ENCODE measurements around the gene NPSR1.

Gene NPSR1

DNA sequence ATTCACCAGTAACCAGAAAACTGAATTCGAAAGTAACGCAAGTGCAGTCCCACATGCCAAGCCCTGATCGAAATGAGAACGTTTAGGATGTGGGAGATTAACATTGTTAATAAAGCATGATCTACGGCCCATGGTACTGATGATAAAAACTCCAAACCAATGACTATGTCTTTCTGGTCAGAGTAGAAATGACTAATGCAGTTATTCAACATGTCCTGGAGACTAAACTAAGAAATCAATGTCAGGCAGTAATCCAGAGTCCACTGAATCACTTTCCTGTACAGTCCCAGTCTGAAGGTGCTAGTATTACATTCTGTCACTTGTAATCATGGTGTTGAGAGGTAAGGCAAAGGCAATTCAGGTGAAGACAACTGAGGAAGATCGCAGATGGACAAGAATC lies 14.4 kb downstream of the NPSR1 start:
- ATAC-seq: peak; percentile 80
- TF ChIP-seq, protein P1, sequence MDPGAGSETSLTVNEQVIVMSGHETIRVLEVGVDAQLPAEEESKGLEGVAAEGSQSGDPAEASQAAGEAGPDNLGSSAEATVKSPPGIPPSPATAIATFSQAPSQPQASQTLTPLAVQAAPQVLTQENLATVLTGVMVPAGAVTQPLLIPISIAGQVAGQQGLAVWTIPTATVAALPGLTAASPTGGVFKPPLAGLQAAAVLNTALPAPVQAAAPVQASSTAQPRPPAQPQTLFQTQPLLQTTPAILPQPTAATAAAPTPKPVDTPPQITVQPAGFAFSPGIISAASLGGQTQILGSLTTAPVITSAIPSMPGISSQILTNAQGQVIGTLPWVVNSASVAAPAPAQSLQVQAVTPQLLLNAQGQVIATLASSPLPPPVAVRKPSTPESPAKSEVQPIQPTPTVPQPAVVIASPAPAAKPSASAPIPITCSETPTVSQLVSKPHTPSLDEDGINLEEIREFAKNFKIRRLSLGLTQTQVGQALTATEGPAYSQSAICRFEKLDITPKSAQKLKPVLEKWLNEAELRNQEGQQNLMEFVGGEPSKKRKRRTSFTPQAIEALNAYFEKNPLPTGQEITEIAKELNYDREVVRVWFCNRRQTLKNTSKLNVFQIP (CRISPR knock-in tag; IDR thresholded peaks at IDR 0.05; ENCODE audit: borderline replicate concordance, low read depth): no peak
- TF ChIP-seq, protein P2, sequence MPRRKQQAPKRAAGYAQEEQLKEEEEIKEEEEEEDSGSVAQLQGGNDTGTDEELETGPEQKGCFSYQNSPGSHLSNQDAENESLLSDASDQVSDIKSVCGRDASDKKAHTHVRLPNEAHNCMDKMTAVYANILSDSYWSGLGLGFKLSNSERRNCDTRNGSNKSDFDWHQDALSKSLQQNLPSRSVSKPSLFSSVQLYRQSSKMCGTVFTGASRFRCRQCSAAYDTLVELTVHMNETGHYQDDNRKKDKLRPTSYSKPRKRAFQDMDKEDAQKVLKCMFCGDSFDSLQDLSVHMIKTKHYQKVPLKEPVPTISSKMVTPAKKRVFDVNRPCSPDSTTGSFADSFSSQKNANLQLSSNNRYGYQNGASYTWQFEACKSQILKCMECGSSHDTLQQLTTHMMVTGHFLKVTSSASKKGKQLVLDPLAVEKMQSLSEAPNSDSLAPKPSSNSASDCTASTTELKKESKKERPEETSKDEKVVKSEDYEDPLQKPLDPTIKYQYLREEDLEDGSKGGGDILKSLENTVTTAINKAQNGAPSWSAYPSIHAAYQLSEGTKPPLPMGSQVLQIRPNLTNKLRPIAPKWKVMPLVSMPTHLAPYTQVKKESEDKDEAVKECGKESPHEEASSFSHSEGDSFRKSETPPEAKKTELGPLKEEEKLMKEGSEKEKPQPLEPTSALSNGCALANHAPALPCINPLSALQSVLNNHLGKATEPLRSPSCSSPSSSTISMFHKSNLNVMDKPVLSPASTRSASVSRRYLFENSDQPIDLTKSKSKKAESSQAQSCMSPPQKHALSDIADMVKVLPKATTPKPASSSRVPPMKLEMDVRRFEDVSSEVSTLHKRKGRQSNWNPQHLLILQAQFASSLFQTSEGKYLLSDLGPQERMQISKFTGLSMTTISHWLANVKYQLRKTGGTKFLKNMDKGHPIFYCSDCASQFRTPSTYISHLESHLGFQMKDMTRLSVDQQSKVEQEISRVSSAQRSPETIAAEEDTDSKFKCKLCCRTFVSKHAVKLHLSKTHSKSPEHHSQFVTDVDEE (CRISPR knock-in tag; IDR thresholded peaks at IDR 0.05): no peak
- TF ChIP-seq GLIS3 (CRISPR knock-in tag; IDR thresholded peaks at IDR 0.05): no peak
- TF ChIP-seq TCF4 (CRISPR knock-in tag; IDR thresholded peaks at IDR 0.05; ENCODE audit: borderline replicate concordance): no peak
- TF ChIP-seq, protein P3, sequence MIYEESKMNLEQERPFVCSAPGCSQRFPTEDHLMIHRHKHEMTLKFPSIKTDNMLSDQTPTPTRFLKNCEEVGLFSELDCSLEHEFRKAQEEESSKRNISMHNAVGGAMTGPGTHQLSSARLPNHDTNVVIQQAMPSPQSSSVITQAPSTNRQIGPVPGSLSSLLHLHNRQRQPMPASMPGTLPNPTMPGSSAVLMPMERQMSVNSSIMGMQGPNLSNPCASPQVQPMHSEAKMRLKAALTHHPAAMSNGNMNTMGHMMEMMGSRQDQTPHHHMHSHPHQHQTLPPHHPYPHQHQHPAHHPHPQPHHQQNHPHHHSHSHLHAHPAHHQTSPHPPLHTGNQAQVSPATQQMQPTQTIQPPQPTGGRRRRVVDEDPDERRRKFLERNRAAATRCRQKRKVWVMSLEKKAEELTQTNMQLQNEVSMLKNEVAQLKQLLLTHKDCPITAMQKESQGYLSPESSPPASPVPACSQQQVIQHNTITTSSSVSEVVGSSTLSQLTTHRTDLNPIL (CRISPR knock-in tag; IDR thresholded peaks at IDR 0.05; ENCODE audit: low read depth): no peak
- no peak for TF ChIP-seq PPARA (CRISPR knock-in tag; IDR thresholded peaks at IDR 0.05; ENCODE audit: borderline replicate concordance)
- TF ChIP-seq SNAI2 (CRISPR knock-in tag; IDR thresholded peaks at IDR 0.05): no peak
- TF ChIP-seq ZFP30 (CRISPR knock-in tag; IDR thresholded peaks at IDR 0.05): no peak
- no peak for TF ChIP-seq RARB (CRISPR knock-in tag; IDR thresholded peaks at IDR 0.05)
- no peak for TF ChIP-seq ESRRG (CRISPR knock-in tag; IDR thresholded peaks at IDR 0.05)
- no peak for TF ChIP-seq CSDC2 (CRISPR knock-in tag; IDR thresholded peaks at IDR 0.05)
- TF ChIP-seq ARNTL (CRISPR knock-in tag; IDR thresholded peaks at IDR 0.05; ENCODE audit: borderline replicate concordance, low read depth): no peak
- no peak for TF ChIP-seq ISL1 (CRISPR knock-in tag; IDR thresholded peaks at IDR 0.05)
- TF ChIP-seq OSR1 (CRISPR knock-in tag; IDR thresholded peaks at IDR 0.05): no peak

DNA sequence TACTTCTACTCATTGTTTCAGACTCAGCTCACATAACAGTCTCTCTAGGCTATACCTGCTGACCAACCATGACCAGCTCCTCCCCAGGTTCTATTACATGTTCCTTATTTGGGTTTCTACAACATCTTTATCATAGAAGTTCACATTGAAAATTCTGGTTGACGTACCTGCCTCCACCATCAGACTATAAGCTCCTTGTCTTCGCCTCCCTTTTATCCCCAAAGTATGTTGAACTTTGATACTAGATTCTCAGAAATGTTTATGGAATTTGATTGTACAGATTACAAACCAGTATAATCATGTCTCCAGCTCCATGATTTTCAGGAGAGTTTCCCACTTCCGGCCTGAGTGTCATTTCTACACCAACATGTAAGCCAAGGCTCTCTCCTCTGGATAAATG lies 15.0 kb downstream of the NPSR1 start:
- ATAC-seq: no peak
- TF ChIP-seq ZFP3 (CRISPR knock-in tag; IDR thresholded peaks at IDR 0.05): no peak
- TF ChIP-seq, protein P4, sequence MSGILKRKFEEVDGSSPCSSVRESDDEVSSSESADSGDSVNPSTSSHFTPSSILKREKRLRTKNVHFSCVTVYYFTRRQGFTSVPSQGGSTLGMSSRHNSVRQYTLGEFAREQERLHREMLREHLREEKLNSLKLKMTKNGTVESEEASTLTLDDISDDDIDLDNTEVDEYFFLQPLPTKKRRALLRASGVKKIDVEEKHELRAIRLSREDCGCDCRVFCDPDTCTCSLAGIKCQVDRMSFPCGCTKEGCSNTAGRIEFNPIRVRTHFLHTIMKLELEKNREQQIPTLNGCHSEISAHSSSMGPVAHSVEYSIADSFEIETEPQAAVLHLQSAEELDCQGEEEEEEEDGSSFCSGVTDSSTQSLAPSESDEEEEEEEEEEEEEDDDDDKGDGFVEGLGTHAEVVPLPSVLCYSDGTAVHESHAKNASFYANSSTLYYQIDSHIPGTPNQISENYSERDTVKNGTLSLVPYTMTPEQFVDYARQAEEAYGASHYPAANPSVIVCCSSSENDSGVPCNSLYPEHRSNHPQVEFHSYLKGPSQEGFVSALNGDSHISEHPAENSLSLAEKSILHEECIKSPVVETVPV (CRISPR knock-in tag; IDR thresholded peaks at IDR 0.05): no peak
- TF ChIP-seq, protein P5, sequence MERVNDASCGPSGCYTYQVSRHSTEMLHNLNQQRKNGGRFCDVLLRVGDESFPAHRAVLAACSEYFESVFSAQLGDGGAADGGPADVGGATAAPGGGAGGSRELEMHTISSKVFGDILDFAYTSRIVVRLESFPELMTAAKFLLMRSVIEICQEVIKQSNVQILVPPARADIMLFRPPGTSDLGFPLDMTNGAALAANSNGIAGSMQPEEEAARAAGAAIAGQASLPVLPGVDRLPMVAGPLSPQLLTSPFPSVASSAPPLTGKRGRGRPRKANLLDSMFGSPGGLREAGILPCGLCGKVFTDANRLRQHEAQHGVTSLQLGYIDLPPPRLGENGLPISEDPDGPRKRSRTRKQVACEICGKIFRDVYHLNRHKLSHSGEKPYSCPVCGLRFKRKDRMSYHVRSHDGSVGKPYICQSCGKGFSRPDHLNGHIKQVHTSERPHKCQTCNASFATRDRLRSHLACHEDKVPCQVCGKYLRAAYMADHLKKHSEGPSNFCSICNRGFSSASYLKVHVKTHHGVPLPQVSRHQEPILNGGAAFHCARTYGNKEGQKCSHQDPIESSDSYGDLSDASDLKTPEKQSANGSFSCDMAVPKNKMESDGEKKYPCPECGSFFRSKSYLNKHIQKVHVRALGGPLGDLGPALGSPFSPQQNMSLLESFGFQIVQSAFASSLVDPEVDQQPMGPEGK (CRISPR knock-in tag; IDR thresholded peaks at IDR 0.05; ENCODE audit: borderline replicate concordance): no peak
- TF ChIP-seq CSDC2 (CRISPR knock-in tag; IDR thresholded peaks at IDR 0.05): no peak
- TF ChIP-seq, protein P2 (CRISPR knock-in tag; IDR thresholded peaks at IDR 0.05): no peak
- no peak for TF ChIP-seq ZNF8 (CRISPR knock-in tag; IDR thresholded peaks at IDR 0.05)
- TF ChIP-seq ISL1 (CRISPR knock-in tag; IDR thresholded peaks at IDR 0.05): no peak
- TF ChIP-seq PPARA (CRISPR knock-in tag; IDR thresholded peaks at IDR 0.05; ENCODE audit: borderline replicate concordance): no peak
- TF ChIP-seq ZFP30 (CRISPR knock-in tag; IDR thresholded peaks at IDR 0.05): no peak
- TF ChIP-seq, protein P1 (CRISPR knock-in tag; IDR thresholded peaks at IDR 0.05; ENCODE audit: borderline replicate concordance, low read depth): no peak
- TF ChIP-seq TOX (CRISPR knock-in tag; IDR thresholded peaks at IDR 0.05; ENCODE audit: borderline replicate concordance): no peak
- TF ChIP-seq SNAI2 (CRISPR knock-in tag; IDR thresholded peaks at IDR 0.05): no peak
- no peak for TF ChIP-seq ESRRG (CRISPR knock-in tag; IDR thresholded peaks at IDR 0.05)

Measured in SK-N-SH treated with all-trans-retinoic acid at 6 μM for 48 hours (cell line).